Hepatocyte (in vitro differentiated cells): ENCODE measurements around the gene FPR2. TPM values are rescaled to one million over a fixed set of nuclear protein-coding genes. Genes with fewer than 3 reads are reported as not detected.
"Not testable (repeated sequence)": the region's sequence is repeated elsewhere in the genome, so short reads cannot be mapped to it uniquely, and the experiment has no call there.

Experiments used
- DNase-seq: peaks from one replicate; pipeline ENCODE4 v3.0.0-alpha.2; 2016; ENCODE audit warnings: low spot score
- H2AFZ ChIP-seq: fragments of 200-600 bp; sonication (generic); 2 replicates; pipeline ENCODE4 v1.6.0; 2016; ENCODE audit warnings: antibody characterized with exemption, mild to moderate bottlenecking
- H3K27ac ChIP-seq: fragments of 200-600 bp; sonication (generic); 2 replicates; pipeline ENCODE4 v1.5.1; 2016; ENCODE audit warnings: mild to moderate bottlenecking
- H3K27me3 ChIP-seq: fragments of 200-600 bp; sonication (generic); 2 replicates; pipeline ENCODE4 v1.6.1; 2016
- H3K36me3 ChIP-seq: fragments of 200-600 bp; sonication (generic); replicated peaks from 2 replicates; pipeline ENCODE4 v1.5.1; 2016; ENCODE audit warnings: low read depth; ENCODE audit not compliant: insufficient read depth
- H3K4me1 ChIP-seq: fragments of 200-600 bp; sonication (generic); 2 replicates; pipeline ENCODE4 v1.5.1; 2016; ENCODE audit warnings: mild to moderate bottlenecking, moderate library complexity; ENCODE audit not compliant: insufficient read depth
- H3K4me2 ChIP-seq: fragments of 200-600 bp; sonication (generic); 2 replicates; pipeline ENCODE4 v1.6.0; 2016
- H3K4me3 ChIP-seq: fragments of 200-600 bp; sonication (generic); 2 replicates; pipeline ENCODE4 v1.5.1; 2016; ENCODE audit warnings: mild to moderate bottlenecking
- H3K79me2 ChIP-seq: fragments of 200-600 bp; sonication (generic); 2 replicates; pipeline ENCODE4 v1.6.0; 2017; ENCODE audit warnings: mild to moderate bottlenecking
- H3K9me2 ChIP-seq: fragments of 200-600 bp; sonication (generic); replicated peaks from 2 replicates; pipeline ENCODE4 v1.6.0; 2017; ENCODE audit warnings: mild to moderate bottlenecking; ENCODE audit not compliant: insufficient read depth
- H3K9me3 ChIP-seq: fragments of 200-600 bp; sonication (generic); 2 replicates; pipeline ENCODE4 v1.5.1; 2016; ENCODE audit warnings: low read depth, mild to moderate bottlenecking
- H4K20me1 ChIP-seq: fragments of 200-600 bp; sonication (generic); 2 replicates; pipeline ENCODE4 v1.6.0; 2016; ENCODE audit warnings: mild to moderate bottlenecking; ENCODE audit not compliant: insufficient read depth, poor library complexity, severe bottlenecking
- EZH2 ChIP-seq: fragments of 200-600 bp; sonication (generic); IDR thresholded peaks from 2 replicates; pipeline ENCODE4 v1.6.1; 2016; ENCODE audit warnings: antibody characterized with exemption, mild to moderate bottlenecking, borderline replicate concordance
- EZH2phosphoT487 ChIP-seq: fragments of 200-600 bp; sonication (generic); IDR thresholded peaks from one replicate; pipeline ENCODE4 v1.6.1; 2018; ENCODE audit warnings: antibody characterized with exemption, mild to moderate bottlenecking, low read depth, moderate library complexity; ENCODE audit not compliant: unreplicated experiment, severe bottlenecking
- WGBS: methylation state at CpG from one replicate; pipeline ENCODE4 v1.1.6; 2016; ENCODE audit warnings: low lambda C conversion rate; ENCODE audit errors: missing lambda C conversion rate; 5-methylcytosine and 5-hydroxymethylcytosine counted together
- polyA plus RNA-seq: library from polyadenylated mRNA; unstranded; fragments of >200 nt; fragmentation: Nextera tagmentation; extraction: Ambion mirVana; gene quantifications from 2 replicates; pipeline ENCODE4 v1.2.1, GENCODE V29; 2016
- total RNA-seq: library from RNA; depleted of rRNA; stranded (reverse); fragments of >200 nt; gene quantifications from 2 replicates; pipeline ENCODE4 v1.2.3, GENCODE V29; 2014
- TF ChIP-seq, protein P1 (sequence below): fragments of 200-600 bp; sonication (generic); IDR thresholded peaks from 2 replicates; pipeline ENCODE4 v1.5.1; 2016; ENCODE audit warnings: antibody characterized with exemption, mild to moderate bottlenecking; ENCODE audit not compliant: poor library complexity

Gene FPR2
- total and polyA plus RNA-seq, 2 experiments from 2014 or later: not detected

DNA sequence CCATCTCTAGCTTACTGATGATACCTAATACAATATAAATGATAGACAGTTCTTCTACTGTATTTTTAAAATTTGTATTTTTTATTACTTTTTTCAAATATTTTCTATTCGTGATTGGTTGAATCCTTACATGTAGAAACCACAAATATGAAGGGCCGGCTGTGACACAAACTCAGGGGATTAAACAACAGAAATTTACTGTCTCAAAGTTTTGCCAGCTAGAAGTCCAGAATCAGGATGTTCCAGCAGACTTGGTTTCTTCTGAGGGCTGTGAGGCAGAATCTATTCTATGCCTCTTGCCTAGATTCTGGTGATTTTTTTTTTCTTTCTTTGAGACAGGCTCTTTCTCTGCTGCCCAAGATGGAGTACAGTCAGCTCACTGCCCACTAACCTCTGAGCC, 23.1 kb upstream of the FPR2 start:
- no peak for DNase-seq
- no peaks in the 10 kb centered on the region for H3K4me1 ChIP-seq
- H2AFZ ChIP-seq: no peak overlapping the region
- no peak overlapping the region for H3K4me3 ChIP-seq
- no peak overlapping the region for H3K4me2 ChIP-seq
- H3K27ac ChIP-seq: no peak overlapping the region
- 73% methylated on average over 2 of the region's 2 CpGs for WGBS
- TF ChIP-seq EZH2phosphoT487: no peak
- TF ChIP-seq, protein P1, sequence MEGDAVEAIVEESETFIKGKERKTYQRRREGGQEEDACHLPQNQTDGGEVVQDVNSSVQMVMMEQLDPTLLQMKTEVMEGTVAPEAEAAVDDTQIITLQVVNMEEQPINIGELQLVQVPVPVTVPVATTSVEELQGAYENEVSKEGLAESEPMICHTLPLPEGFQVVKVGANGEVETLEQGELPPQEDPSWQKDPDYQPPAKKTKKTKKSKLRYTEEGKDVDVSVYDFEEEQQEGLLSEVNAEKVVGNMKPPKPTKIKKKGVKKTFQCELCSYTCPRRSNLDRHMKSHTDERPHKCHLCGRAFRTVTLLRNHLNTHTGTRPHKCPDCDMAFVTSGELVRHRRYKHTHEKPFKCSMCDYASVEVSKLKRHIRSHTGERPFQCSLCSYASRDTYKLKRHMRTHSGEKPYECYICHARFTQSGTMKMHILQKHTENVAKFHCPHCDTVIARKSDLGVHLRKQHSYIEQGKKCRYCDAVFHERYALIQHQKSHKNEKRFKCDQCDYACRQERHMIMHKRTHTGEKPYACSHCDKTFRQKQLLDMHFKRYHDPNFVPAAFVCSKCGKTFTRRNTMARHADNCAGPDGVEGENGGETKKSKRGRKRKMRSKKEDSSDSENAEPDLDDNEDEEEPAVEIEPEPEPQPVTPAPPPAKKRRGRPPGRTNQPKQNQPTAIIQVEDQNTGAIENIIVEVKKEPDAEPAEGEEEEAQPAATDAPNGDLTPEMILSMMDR: no peak
- TF ChIP-seq EZH2: no peak
- no peaks in the 10 kb centered on the region for H3K79me2 ChIP-seq
- no peaks in the 10 kb centered on the region for H3K9me2 ChIP-seq
- H3K9me3 ChIP-seq: no peaks in the 10 kb centered on the region
- no peaks in the 10 kb centered on the region for H3K27me3 ChIP-seq
- no peaks in the 10 kb centered on the region for H3K36me3 ChIP-seq
- H4K20me1 ChIP-seq: no peaks in the 10 kb centered on the region

GRCh38 chr19:51738523-51738922, 22.5 kb upstream of the FPR2 start:
- H2AFZ ChIP-seq, H3K4me3 ChIP-seq, H3K4me2 ChIP-seq, H3K9me2 ChIP-seq, H3K36me3 ChIP-seq, H3K4me1 ChIP-seq, H3K79me2 ChIP-seq, H3K9me3 ChIP-seq, H3K27me3 ChIP-seq, H4K20me1 ChIP-seq, H3K27ac ChIP-seq, DNase-seq: not testable (repeated sequence)
- WGBS: 93% methylated on average over 10 of the region's 10 CpGs

DNA sequence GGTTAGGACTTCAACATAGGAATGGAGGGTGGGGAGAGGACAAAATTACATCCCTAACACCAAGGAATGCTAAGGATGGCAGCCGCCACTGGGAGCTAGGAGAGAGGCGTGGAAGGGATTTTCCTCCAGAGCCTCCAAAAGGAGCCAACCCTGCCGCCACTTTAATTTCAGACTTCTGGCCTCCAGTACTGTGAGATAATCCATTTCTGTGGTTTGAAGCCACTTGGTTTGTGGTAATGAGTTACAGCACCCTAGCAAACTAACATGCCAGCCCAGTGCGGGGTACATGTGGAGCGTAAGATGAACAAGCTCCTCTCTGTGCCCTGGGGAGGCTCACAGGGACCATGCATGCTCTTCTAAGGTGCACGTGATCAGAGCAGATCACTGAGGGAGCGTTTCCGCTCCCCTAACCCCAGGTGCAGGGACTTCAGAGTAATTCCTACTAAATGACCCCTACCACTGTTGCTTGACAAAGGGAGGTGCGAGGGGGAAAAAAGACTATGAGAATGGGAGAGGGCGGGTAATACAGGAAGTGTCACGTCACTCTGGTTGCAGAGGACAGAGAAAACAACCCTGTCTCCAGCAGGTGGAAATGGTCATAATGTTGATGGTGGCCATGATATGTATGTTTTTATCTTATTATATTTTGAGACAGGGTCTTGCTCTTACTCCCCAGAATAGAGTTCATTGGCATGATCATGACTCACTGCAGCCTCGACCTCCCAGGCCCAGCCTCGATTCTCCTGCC, 21.3 kb upstream of the FPR2 start:
- no peak overlapping the region for H3K4me2 ChIP-seq
- no peaks in the 10 kb centered on the region for H3K9me2 ChIP-seq
- H2AFZ ChIP-seq: no peak overlapping the region
- H3K27me3 ChIP-seq: no peaks in the 10 kb centered on the region
- no peaks in the 10 kb centered on the region for H3K9me3 ChIP-seq
- no peaks in the 10 kb centered on the region for H3K36me3 ChIP-seq
- no peak overlapping the region for H3K27ac ChIP-seq
- H3K79me2 ChIP-seq: no peaks in the 10 kb centered on the region
- TF ChIP-seq EZH2 (no peak), EZH2phosphoT487 (no peak)
- TF ChIP-seq, protein P1: no peak
- no peak overlapping the region for H3K4me3 ChIP-seq
- no peaks in the 10 kb centered on the region for H3K4me1 ChIP-seq
- 73% methylated on average over 13 of the region's 13 CpGs for WGBS
- DNase-seq: no peak
- no peaks in the 10 kb centered on the region for H4K20me1 ChIP-seq

DNA sequence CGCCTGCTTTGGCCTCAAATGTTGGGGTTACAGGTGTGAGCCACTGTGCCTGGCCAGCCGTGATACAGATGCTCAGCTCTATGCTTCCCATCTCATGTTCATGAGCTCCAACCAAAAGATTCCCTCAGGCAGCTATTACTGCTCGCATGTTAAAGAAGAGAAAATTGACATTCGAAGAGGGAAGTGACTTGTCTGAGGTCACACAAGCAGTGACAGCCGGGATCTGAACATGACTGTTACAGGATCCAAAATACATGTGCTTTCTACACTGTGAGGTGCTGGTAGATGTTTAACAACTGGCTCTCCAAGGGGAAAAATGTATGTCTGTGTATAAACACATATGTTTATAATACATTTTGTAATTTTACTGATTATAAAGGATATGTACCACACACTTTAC, 20.6 kb upstream of the FPR2 start:
- WGBS: 83% methylated on average over 5 of the region's 5 CpGs
- no peaks in the 10 kb centered on the region for H3K9me3 ChIP-seq
- H3K36me3 ChIP-seq: no peaks in the 10 kb centered on the region
- H3K9me2 ChIP-seq: no peaks in the 10 kb centered on the region
- H3K4me2 ChIP-seq: no peak overlapping the region
- TF ChIP-seq, protein P1: no peak
- no peak for TF ChIP-seq EZH2phosphoT487
- TF ChIP-seq EZH2: no peak
- H3K79me2 ChIP-seq: no peaks in the 10 kb centered on the region
- no peaks in the 10 kb centered on the region for H4K20me1 ChIP-seq
- H3K27ac ChIP-seq: no peak overlapping the region
- H3K4me3 ChIP-seq: no peak overlapping the region
- H3K27me3 ChIP-seq: no peaks in the 10 kb centered on the region
- DNase-seq: no peak
- no peak overlapping the region for H2AFZ ChIP-seq
- no peaks in the 10 kb centered on the region for H3K4me1 ChIP-seq
